ENCODE measurements around the gene TSC22D1. TPM values are rescaled to one million over a fixed set of nuclear protein-coding genes. Genes with fewer than 3 reads are reported as not detected.
A peak's percentile ranks its signal among the peaks of the same experiment; 100 is the strongest.
"Not testable (repeated sequence)": the region's sequence is repeated elsewhere in the genome, so short reads cannot be mapped to it uniquely, and the experiment has no call there.

The TSC22D1 gene
- total RNA-seq, 1 experiment from 2014 or later = 72.5 TPM

GRCh38 chr13:44456212-44456611 lies 119.9 kb downstream of the TSC22D1 start:
- not testable (repeated sequence) for DNase-seq (ENCODE audit: low spot score); ATAC-seq; H3K4me3 Mint-ChIP-seq; H3K27me3 Mint-ChIP-seq (ENCODE audit: low read depth); H3K4me1 Mint-ChIP-seq; H3K27ac Mint-ChIP-seq
- TF ChIP-seq NFYB (CRISPR knock-in tag; conservative IDR thresholded peaks at IDR 0.05; ENCODE audit: low read depth) = peak; percentile 55
- ChIA-PET CTCF (interaction anchor here (1.1 kb wide), 1 partner anchor 19 kb away, joined by 3 read pairs; no protein-coding TSS in a partner anchor), POLR2A (interaction anchor here (1.5 kb wide), 1 partner anchor 20 kb away, joined by 4 read pairs; no protein-coding TSS in a partner anchor)
- Mint-ChIP-seq H3K9me3 (peaks cover 23% of the 10 kb centered on the region), H3K36me3 (peaks cover 42% of the 10 kb centered on the region)

DNA sequence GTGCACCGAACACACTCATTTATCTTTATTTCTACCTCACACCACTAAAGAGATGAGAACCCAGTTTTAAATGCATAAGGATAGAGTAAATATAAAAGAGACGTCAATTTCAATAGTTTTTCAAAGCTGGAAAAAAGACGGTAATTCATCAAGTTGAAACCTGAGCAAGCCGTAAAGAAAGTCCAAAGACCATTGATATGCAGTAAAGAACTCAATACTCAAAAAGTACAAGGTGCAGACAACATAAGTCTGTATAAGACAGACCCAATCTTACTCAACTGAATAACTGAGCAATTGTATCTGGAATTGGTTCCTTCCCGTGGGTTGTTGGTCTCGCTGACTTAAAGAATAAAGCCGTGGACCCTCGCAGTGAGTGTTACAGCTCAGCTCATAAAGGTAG lies 120.4 kb downstream of the TSC22D1 start:
- ChIA-PET CTCF (no interaction called here), POLR2A (interaction anchor here (1.5 kb wide), 1 partner anchor 19 kb away, joined by 4 read pairs; no protein-coding TSS in a partner anchor)
- H3K36me3 Mint-ChIP-seq = peaks cover 41% of the 10 kb centered on the region
- H3K4me3 Mint-ChIP-seq = no peak overlapping the region
- H3K27ac Mint-ChIP-seq = no peak overlapping the region
- no peak for DNase-seq (ENCODE audit: low spot score)
- ATAC-seq = no peak
- no peaks in the 10 kb centered on the region for H3K27me3 Mint-ChIP-seq (ENCODE audit: low read depth)
- TF ChIP-seq SMAD3 (CRISPR knock-in tag; IDR thresholded peaks at IDR 0.05; ENCODE audit: borderline replicate concordance) (no peak), HMGA2 (CRISPR knock-in tag; IDR thresholded peaks at IDR 0.05) (no peak), JAZF1 (CRISPR knock-in tag; IDR thresholded peaks at IDR 0.05) (no peak)
- H3K9me3 Mint-ChIP-seq = peaks cover 23% of the 10 kb centered on the region
- peaks cover 10% of the 10 kb centered on the region for H3K4me1 Mint-ChIP-seq

DNA sequence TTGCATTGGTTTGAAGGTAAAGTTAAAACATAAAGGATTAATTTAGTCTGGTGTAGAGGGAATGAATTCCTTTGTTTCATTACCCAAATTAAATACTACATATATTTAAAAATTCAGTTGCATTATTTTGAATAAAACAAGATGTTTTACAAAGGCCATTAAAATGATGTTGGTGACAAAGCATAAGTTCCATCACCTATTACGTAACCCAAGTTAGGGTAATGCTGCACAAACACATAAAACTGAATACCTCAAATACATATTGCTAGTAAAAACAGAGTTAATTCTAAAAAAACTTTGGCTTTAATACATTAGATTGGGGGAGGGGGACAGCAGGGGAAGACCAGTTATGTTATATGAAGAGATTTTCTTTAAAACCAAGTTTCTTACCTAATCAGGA lies 122.2 kb downstream of the TSC22D1 start:
- TF ChIP-seq PRRX2 (CRISPR knock-in tag; IDR thresholded peaks at IDR 0.05) = no peak
- no peak for TF ChIP-seq GTF2I (CRISPR knock-in tag; conservative IDR thresholded peaks at IDR 0.05)
- no peak for TF ChIP-seq ATF3 (CRISPR knock-in tag; conservative IDR thresholded peaks at IDR 0.05)
- no peak for TF ChIP-seq KAT7 (CRISPR knock-in tag; IDR thresholded peaks at IDR 0.05; ENCODE audit: borderline replicate concordance)
- TF ChIP-seq RELA (CRISPR knock-in tag; IDR thresholded peaks at IDR 0.05; ENCODE audit: borderline replicate concordance) = no peak
- no peak for TF ChIP-seq HMGA2 (CRISPR knock-in tag; IDR thresholded peaks at IDR 0.05)
- no peak for TF ChIP-seq TEAD4 (CRISPR knock-in tag; IDR thresholded peaks at IDR 0.05)
- TF ChIP-seq ZNF232 (CRISPR knock-in tag; IDR thresholded peaks at IDR 0.05) = no peak
- TF ChIP-seq ATF6 (CRISPR knock-in tag; IDR thresholded peaks at IDR 0.05) = no peak
- no peak for TF ChIP-seq NFE2L1 (CRISPR knock-in tag; IDR thresholded peaks at IDR 0.05)
- TF ChIP-seq GABPB1 (CRISPR knock-in tag; IDR thresholded peaks at IDR 0.05) = no peak
- no peak for TF ChIP-seq ZNF396 (CRISPR knock-in tag; IDR thresholded peaks at IDR 0.05; ENCODE audit: borderline replicate concordance)
- Mint-ChIP-seq H3K4me1 (peaks cover 10% of the 10 kb centered on the region), H3K9me3 (peaks cover 18% of the 10 kb centered on the region), H3K27ac (no peak overlapping the region), H3K27me3 (ENCODE audit: low read depth) (no peaks in the 10 kb centered on the region), H3K36me3 (peaks cover 26% of the 10 kb centered on the region), H3K4me3 (no peak overlapping the region)
- ATAC-seq (no peak), DNase-seq (ENCODE audit: low spot score) (no peak)
- ChIA-PET CTCF (no interaction called here), POLR2A (no interaction called here)

GRCh38 chr13:44453069-44453468 lies 123.1 kb downstream of the TSC22D1 start:
- CTCF ChIA-PET = no interaction called here

More at GRCh38 chr13:44453069-44453468, 123.1 kb downstream of the TSC22D1 start:
- no peak for ATAC-seq
- H3K27ac Mint-ChIP-seq = peak overlapping the region; percentile 13; the same call in 1 of the 2 replicates
- DNase-seq (ENCODE audit: low spot score) = no peak
- peaks cover 10% of the 10 kb centered on the region for H3K4me1 Mint-ChIP-seq
- H3K36me3 Mint-ChIP-seq = peaks cover 23% of the 10 kb centered on the region
- TF ChIP-seq GRHL2 (CRISPR knock-in tag; IDR thresholded peaks at IDR 0.05; ENCODE audit: insufficient replicate concordance, severe bottlenecking) (no peak), ELF4 (CRISPR knock-in tag; IDR thresholded peaks at IDR 0.05; ENCODE audit: low read depth) (no peak), ZNF416 (CRISPR knock-in tag; IDR thresholded peaks at IDR 0.05) (no peak), OVOL2 (CRISPR knock-in tag; IDR thresholded peaks at IDR 0.05; ENCODE audit: borderline replicate concordance) (no peak)
- TF ChIP-seq, protein P1, sequence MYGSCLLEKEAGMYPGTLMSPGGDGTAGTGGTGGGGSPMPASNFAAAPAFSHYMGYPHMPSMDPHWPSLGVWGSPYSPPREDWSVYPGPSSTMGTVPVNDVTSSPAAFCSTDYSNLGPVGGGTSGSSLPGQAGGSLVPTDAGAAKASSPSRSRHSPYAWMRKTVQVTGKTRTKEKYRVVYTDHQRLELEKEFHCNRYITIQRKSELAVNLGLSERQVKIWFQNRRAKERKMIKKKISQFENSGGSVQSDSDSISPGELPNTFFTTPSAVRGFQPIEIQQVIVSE (CRISPR knock-in tag; IDR thresholded peaks at IDR 0.05; ENCODE audit: borderline replicate concordance) = no peak
- H3K4me3 Mint-ChIP-seq = no peak overlapping the region
- H3K27me3 Mint-ChIP-seq (ENCODE audit: low read depth) = no peaks in the 10 kb centered on the region
- H3K9me3 Mint-ChIP-seq = peaks cover 18% of the 10 kb centered on the region
- POLR2A ChIA-PET = no interaction called here

Measured in WTC11 (cell line).